HEK293 (cell line): Measurements from ENCODE around the gene CPB2.

ENCODE experiments used
- CTCF ChIA-PET: fragments of 350-600 bp; formaldehyde crosslinking; extraction: SDS; loops from one replicate; lab custom pipeline; 2021; ENCODE audit warnings: antibody characterized with exemption; lab: Yijun Ruan, JAX
- POLR2A ChIA-PET: fragments of 300-600 bp; formaldehyde crosslinking; extraction: SDS; loops from one replicate; lab custom pipeline; 2020; ENCODE audit warnings: antibody characterized with exemption, inconsistent platforms; lab: Yijun Ruan, JAX
- H3K27ac ChIP-seq: fragments of 200-500 bp; sonication (Bioruptor generic); 2 replicates; pipeline ENCODE4 v1.5.1; 2014; ENCODE audit warnings: low read depth, low read length, control low read depth, inconsistent platforms; ENCODE audit errors: extremely low read depth
- H3K36me3 ChIP-seq, 2 experiments: fragments of 200-500 bp in 1 of 2; sonication (Bioruptor generic) in 1 of 2; 1 replicate in 1 of 2; 2 replicates in 1 of 2; pipeline ENCODE4 v1.5.1; 2014 to 2017; ENCODE audit warnings: inconsistent platforms in 2 of 2, low read length in 2 of 2; ENCODE audit not compliant: control insufficient read depth in 2 of 2, insufficient read depth in 1 of 2
- H3K4me1 ChIP-seq: fragments of 200-500 bp; sonication (Bioruptor generic); 2 replicates; pipeline ENCODE4 v1.5.1; 2014; ENCODE audit warnings: mild to moderate bottlenecking, low read length, inconsistent platforms; ENCODE audit not compliant: control insufficient read depth, insufficient read depth
- H3K4me3 ChIP-seq: 2 replicates; pipeline ENCODE4 v1.5.1; 2011; ENCODE audit warnings: low read depth, mild to moderate bottlenecking, control low read depth, low read length, moderate library complexity
- H3K9me3 ChIP-seq: fragments of 200-500 bp; sonication (Bioruptor generic); 2 replicates; pipeline ENCODE4 v1.5.1; 2014; ENCODE audit warnings: low read depth, low read length, inconsistent platforms; ENCODE audit not compliant: control insufficient read depth, insufficient read depth
- GLI2 ChIP-seq: fragments of 450-650 bp; formaldehyde crosslinking; IDR thresholded peaks from 2 replicates; pipeline ENCODE4; 2017; ENCODE audit warnings: missing biosample characterization, missing genetic modification characterization, low read depth, borderline replicate concordance
- GLI4 ChIP-seq: fragments of 450-650 bp; formaldehyde crosslinking; IDR thresholded peaks from 2 replicates; pipeline ENCODE4 v1.5.1; 2016; ENCODE audit warnings: missing biosample characterization, missing genetic modification characterization
- KLF16 ChIP-seq: fragments of 450-650 bp; formaldehyde crosslinking; IDR thresholded peaks from 2 replicates; pipeline ENCODE4 v1.5.1; 2017; ENCODE audit warnings: missing biosample characterization, missing genetic modification characterization
- SP7 ChIP-seq: fragments of 450-650 bp; formaldehyde crosslinking; IDR thresholded peaks from 2 replicates; pipeline ENCODE4 v1.5.1; 2016; ENCODE audit warnings: missing biosample characterization, missing genetic modification characterization
- ZFP3 ChIP-seq: fragments of 450-650 bp; formaldehyde crosslinking; IDR thresholded peaks from 2 replicates; pipeline ENCODE4 v1.5.1; 2016; ENCODE audit warnings: low read depth, missing biosample characterization, missing genetic modification characterization
- ZNF133 ChIP-seq: fragments of 450-650 bp; formaldehyde crosslinking; IDR thresholded peaks from 2 replicates; pipeline ENCODE4 v1.5.1; 2016; ENCODE audit warnings: missing biosample characterization, missing genetic modification characterization
- ZNF138 ChIP-seq: fragments of 450-650 bp; formaldehyde crosslinking; IDR thresholded peaks from 2 replicates; pipeline ENCODE4 v1.5.1; 2016; ENCODE audit warnings: missing biosample characterization, missing genetic modification characterization, borderline replicate concordance
- ZNF157 ChIP-seq: fragments of 450-650 bp; formaldehyde crosslinking; IDR thresholded peaks from 2 replicates; pipeline ENCODE4 v1.5.1; 2016; ENCODE audit warnings: missing biosample characterization, missing genetic modification characterization
- ZNF211 ChIP-seq: fragments of 450-650 bp; formaldehyde crosslinking; IDR thresholded peaks from 2 replicates; pipeline ENCODE4 v1.5.1; 2016; ENCODE audit warnings: low read depth, missing biosample characterization, missing genetic modification characterization
- ZNF239 ChIP-seq: fragments of 450-650 bp; formaldehyde crosslinking; IDR thresholded peaks from 2 replicates; pipeline ENCODE4 v1.5.1; 2016; ENCODE audit warnings: missing biosample characterization, missing genetic modification characterization
- ZNF394 ChIP-seq: fragments of 450-650 bp; formaldehyde crosslinking; IDR thresholded peaks from 2 replicates; pipeline ENCODE4 v1.5.1; 2016; ENCODE audit warnings: missing biosample characterization, missing genetic modification characterization, mild to moderate bottlenecking, moderate library complexity, borderline replicate concordance
- ZNF426 ChIP-seq: fragments of 450-650 bp; formaldehyde crosslinking; IDR thresholded peaks from 2 replicates; pipeline ENCODE4 v1.5.1; 2017; ENCODE audit warnings: missing biosample characterization, missing genetic modification characterization, mild to moderate bottlenecking, inconsistent platforms, moderate library complexity
- ZNF549 ChIP-seq: fragments of 450-650 bp; IDR thresholded peaks from 2 replicates; pipeline ENCODE4 v1.5.1; 2018; ENCODE audit warnings: missing biosample characterization, missing genetic modification characterization, mild to moderate bottlenecking, inconsistent platforms, moderate library complexity
- ZNF610 ChIP-seq: fragments of 450-650 bp; formaldehyde crosslinking; IDR thresholded peaks from 2 replicates; pipeline ENCODE4 v1.5.1; 2016; ENCODE audit warnings: missing biosample characterization, missing genetic modification characterization, borderline replicate concordance
- ZSCAN23 ChIP-seq: fragments of 450-650 bp; formaldehyde crosslinking; IDR thresholded peaks from 2 replicates; pipeline ENCODE4 v1.5.1; 2016; ENCODE audit warnings: missing biosample characterization, missing genetic modification characterization
- TF ChIP-seq, protein P1 (sequence below): fragments of 450-650 bp; formaldehyde crosslinking; IDR thresholded peaks from 2 replicates; pipeline ENCODE4 v1.5.1; 2016; ENCODE audit warnings: missing biosample characterization, missing genetic modification characterization
- TF ChIP-seq, protein P2 (sequence below): sonication (generic); formaldehyde crosslinking; IDR thresholded peaks from 2 replicates; pipeline ENCODE4 v1.8.1; 2022; ENCODE audit warnings: mild to moderate bottlenecking, moderate library complexity, missing genetic modification reagents
- TF ChIP-seq, protein P3 (sequence below): fragments of 450-650 bp; IDR thresholded peaks from 2 replicates; pipeline ENCODE4 v1.5.1; 2018; ENCODE audit warnings: missing biosample characterization, missing genetic modification characterization

Gene CPB2

DNA sequence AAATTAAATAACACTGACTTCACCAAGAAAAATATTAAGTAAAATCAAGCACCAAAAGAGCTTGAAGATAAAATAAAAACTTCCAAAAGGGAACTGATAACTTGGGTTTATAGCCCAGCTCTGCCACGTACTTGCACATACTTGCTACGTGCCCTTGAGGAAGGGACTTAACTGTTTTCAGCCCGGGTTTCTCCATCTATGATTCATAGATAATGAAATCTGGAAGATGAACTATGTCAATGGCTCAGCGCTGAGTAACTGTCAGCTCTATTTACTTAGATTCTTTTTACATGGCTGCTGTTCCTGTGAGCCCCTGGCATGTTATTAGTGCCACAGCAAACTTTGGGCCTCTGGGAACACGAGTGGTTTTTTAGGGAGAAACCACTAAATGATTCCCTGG, 42.6 kb downstream of the CPB2 start:
- Histone ChIP-seq H3K27ac (no peak overlapping the region), H3K36me3 (no peaks in the 10 kb centered on the region), H3K4me3 (no peak overlapping the region), H3K9me3 (no peaks in the 10 kb centered on the region), H3K4me1 (no peaks in the 10 kb centered on the region)
- ChIA-PET CTCF (no interaction called here), POLR2A (no interaction called here)
- no peak for TF ChIP-seq ZNF610 (tag by site-specific recombination)
- TF ChIP-seq, protein P1, sequence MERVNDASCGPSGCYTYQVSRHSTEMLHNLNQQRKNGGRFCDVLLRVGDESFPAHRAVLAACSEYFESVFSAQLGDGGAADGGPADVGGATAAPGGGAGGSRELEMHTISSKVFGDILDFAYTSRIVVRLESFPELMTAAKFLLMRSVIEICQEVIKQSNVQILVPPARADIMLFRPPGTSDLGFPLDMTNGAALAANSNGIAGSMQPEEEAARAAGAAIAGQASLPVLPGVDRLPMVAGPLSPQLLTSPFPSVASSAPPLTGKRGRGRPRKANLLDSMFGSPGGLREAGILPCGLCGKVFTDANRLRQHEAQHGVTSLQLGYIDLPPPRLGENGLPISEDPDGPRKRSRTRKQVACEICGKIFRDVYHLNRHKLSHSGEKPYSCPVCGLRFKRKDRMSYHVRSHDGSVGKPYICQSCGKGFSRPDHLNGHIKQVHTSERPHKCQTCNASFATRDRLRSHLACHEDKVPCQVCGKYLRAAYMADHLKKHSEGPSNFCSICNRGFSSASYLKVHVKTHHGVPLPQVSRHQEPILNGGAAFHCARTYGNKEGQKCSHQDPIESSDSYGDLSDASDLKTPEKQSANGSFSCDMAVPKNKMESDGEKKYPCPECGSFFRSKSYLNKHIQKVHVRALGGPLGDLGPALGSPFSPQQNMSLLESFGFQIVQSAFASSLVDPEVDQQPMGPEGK (tag by site-specific recombination): no peak
- no peak for TF ChIP-seq ZNF138 (tag by site-specific recombination)
- TF ChIP-seq ZSCAN23 (tag by site-specific recombination): no peak
- no peak for TF ChIP-seq KLF16
- no peak for TF ChIP-seq ZNF426 (tag by site-specific recombination)
- no peak for TF ChIP-seq GLI4 (tag by site-specific recombination)
- no peak for TF ChIP-seq SP7 (tag by site-specific recombination)
- TF ChIP-seq GLI2 (tag by site-specific recombination): no peak
- no peak for TF ChIP-seq ZNF549
- TF ChIP-seq ZNF211 (tag by site-specific recombination): no peak
- no peak for TF ChIP-seq ZNF239
- TF ChIP-seq ZNF394 (tag by site-specific recombination): no peak
- TF ChIP-seq, protein P2, sequence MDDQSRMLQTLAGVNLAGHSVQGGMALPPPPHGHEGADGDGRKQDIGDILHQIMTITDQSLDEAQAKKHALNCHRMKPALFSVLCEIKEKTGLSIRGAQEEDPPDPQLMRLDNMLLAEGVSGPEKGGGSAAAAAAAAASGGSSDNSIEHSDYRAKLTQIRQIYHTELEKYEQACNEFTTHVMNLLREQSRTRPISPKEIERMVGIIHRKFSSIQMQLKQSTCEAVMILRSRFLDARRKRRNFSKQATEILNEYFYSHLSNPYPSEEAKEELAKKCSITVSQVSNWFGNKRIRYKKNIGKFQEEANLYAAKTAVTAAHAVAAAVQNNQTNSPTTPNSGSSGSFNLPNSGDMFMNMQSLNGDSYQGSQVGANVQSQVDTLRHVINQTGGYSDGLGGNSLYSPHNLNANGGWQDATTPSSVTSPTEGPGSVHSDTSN: no peak

DNA sequence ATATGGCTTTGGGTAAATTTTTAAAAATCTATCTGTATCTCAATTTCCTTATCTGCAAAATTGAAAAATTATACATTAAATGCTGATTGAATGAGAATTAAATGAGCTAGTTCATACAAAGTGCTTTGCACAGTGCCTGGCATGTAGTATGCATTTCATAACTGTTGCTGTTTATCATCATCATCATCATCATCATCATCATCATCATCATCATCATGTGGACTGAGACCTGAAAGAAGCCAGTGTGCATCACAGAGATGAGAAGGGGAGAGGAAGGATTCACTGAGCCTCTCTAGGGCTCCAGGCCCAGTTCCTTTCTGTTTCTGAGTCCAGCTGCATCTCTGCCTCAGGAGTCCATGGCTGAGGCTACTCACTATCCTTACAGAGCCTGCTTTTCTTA, 45.4 kb downstream of the CPB2 start:
- Histone ChIP-seq H3K9me3 (no peaks in the 10 kb centered on the region), H3K36me3 (no peaks in the 10 kb centered on the region), H3K27ac (no peak overlapping the region), H3K4me3 (no peak overlapping the region), H3K4me1 (no peaks in the 10 kb centered on the region)
- CTCF ChIA-PET: no interaction called here
- POLR2A ChIA-PET: no interaction called here
- TF ChIP-seq, protein P3, sequence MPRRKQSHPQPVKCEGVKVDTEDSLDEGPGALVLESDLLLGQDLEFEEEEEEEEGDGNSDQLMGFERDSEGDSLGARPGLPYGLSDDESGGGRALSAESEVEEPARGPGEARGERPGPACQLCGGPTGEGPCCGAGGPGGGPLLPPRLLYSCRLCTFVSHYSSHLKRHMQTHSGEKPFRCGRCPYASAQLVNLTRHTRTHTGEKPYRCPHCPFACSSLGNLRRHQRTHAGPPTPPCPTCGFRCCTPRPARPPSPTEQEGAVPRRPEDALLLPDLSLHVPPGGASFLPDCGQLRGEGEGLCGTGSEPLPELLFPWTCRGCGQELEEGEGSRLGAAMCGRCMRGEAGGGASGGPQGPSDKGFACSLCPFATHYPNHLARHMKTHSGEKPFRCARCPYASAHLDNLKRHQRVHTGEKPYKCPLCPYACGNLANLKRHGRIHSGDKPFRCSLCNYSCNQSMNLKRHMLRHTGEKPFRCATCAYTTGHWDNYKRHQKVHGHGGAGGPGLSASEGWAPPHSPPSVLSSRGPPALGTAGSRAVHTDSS (tag by site-specific recombination): peak; percentile 86
- TF ChIP-seq ZFP3 (tag by site-specific recombination): no peak

DNA sequence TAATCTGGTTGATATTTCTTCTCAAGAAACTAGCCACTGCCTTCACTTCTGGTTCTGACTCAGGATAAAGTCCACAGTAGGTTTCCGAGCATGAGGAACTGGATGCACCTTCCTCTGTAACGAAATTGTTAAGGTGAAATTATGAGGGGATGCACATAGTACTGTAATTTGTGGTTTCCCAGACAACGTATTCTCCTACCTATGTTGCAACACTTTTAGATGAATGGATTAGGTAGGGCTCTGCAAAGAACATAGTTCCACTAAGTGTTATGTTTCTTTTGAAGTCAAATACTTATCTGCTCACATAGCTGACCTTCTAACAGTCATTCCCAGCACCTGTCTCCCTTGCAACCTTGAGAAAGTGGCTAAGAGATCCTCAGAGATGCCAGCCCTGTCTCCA, 46.6 kb downstream of the CPB2 start:
- no peak overlapping the region for H3K4me3 ChIP-seq
- ChIA-PET POLR2A (no interaction called here), CTCF (no interaction called here)
- H3K36me3 ChIP-seq: no peaks in the 10 kb centered on the region
- H3K27ac ChIP-seq: no peak overlapping the region
- H3K4me1 ChIP-seq: no peaks in the 10 kb centered on the region
- H3K9me3 ChIP-seq: no peaks in the 10 kb centered on the region
- TF ChIP-seq ZNF133 (tag by site-specific recombination) (no peak), ZFP3 (tag by site-specific recombination) (no peak), ZNF157 (tag by site-specific recombination) (no peak)
